Right renal pelvis (tissue), 4 donors: Measurements from ENCODE around the gene MAML2. TPM values are rescaled to one million over a fixed set of nuclear protein-coding genes. Genes with fewer than 3 reads are reported as not detected.

Experiments
- DNase-seq, 4 donors: peaks; one replicate each; pipeline ENCODE4 v3.0.0-alpha.2; 2013; ENCODE audit warnings: low read depth in 4 of 4, low spot score in 3 of 4, missing footprints in 1 of 4
- polyA plus RNA-seq, 4 donors: library from polyadenylated mRNA; unstranded; fragments of 120-200 nt; gene quantifications; one replicate each; pipeline ENCODE4 v1.2.1, GENCODE V29; 2013; ENCODE audit not compliant: insufficient read length in 4 of 4

Gene MAML2
- polyA plus RNA-seq, 4 donors: 28.0 to 34.9 (median 33.1) TPM

DNA sequence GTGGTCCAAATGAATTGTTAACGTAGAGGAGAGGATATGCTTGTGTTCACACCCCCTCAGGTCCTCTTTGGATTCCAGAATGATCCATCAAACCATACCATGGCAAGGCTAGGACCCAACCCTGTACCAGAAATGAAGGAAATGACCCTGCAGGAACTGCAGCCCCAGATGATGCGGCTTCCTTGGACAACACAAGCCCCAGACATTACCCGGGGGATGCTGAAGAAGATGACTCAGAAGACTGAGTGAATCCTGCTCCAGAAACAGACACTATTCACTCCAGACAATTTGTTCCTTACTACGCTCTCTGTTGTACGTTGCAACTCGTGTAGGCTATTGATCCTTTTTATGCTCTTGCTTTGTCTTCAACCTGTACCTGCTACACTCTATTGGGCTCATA, 403.9 kb downstream of the MAML2 start:
- no peak for DNase-seq

DNA sequence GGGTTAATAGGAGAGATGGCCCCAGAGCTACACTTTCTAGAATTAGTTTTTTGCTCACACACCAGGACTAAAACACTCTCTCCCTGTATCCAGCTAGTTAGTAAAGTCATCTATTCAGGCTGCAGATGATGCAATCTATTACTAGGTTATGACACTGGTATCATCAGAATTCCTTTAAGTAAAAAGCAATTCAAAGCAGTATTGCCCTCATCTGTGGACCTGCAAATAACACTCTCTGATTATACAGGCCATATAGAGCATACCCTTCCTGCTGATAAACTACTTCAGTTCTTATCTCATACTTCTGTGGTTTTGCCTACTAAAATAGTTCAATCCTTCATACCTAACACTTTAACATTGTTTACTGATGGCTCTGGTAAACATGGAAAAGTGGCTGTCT, 405.6 kb downstream of the MAML2 start:
- DNase-seq: no peak

DNA sequence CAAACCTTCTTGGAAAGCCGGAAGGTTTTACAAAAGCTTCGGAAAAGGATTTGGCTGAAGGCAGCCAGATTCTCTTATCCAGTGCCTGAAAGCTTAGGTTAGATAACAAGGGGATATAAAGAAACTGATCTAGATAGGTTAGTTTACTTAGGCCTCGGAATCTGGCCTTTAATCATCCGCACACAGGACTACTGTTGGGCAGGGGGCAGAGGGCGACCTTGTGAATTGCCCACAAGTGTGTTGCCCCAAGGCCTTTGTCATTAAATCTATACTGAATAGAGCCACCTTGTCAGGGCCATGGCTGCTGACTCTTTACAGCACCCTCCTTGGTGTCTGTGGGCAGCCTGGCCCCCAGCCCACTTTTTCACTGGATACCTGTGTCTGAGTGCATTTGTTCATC, 409.4 kb downstream of the MAML2 start:
- no peak for DNase-seq

DNA sequence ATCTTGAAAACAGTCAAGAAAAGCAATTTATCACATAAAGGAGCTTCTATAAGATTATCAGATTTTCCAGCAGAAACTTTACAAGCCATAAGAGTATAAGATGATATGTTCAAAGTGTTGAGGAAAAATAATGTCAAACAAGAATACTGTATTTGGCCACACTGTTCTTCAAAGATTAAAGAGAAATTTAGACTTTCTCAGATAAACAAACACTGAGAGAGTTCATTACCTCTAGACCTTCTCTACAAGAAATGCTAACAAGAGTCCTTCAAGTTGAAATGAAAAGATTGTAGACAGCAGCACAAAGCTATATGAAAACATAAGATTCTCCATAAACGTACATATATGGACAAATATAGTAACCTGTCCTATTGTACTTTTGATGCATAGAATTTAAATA, 411.1 kb downstream of the MAML2 start:
- no peak for DNase-seq

DNA sequence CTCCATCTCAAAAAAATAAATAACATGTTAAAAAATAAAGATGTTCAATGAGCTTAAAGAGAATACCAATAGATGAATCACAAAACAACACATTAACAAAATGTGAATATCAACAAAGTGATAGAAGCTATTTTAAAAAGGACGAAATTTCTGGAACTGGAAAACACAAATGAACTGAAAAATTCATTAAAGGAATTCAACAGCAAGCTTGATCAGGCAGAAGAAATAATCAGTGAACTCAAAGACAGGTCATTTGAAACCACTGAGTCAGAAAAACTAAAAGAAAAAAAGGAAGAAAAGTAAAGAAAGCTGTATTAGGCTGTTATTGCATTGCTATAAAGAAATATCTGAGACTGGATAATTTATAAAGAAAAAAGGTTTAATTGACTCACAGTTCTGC, 412.0 kb downstream of the MAML2 start:
- no peak for DNase-seq

DNA sequence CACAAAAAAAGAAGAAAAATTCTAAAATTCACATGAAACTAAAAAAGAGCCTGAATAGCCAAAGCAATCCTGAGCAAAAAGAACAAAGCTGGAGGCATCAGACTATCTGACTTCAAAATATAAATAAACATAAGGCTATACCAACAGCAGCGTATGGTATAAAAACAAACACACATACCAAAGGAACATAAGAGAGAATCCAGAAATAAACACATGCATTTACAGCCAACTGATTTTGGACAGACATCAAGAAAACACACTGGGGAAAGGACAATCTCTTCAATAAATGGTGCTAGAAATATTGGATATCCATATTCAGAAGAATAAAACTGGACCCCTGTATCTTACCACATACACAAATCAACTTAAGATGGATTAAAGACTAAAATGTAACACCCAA, 416.3 kb downstream of the MAML2 start:
- no peak for DNase-seq

Other genes with a start within 250 kb of the MAML2 start
- gene CCDC82, start 46.7 kb upstream of the MAML2 start, polyA plus RNA-seq: 10 to 100 TPM; 39.2 to 59.2 (median 53.3) TPM
- gene JRKL, start 46.8 kb upstream of the MAML2 start, polyA plus RNA-seq: 10 to 100 TPM; 21.4 to 29.3 (median 26.8) TPM